MCF 10A (cell line): Measurements from ENCODE around the gene SETX. TPM values are rescaled to one million over a fixed set of nuclear protein-coding genes. Genes with fewer than 3 reads are reported as not detected.
"Not testable (repeated sequence)": the region's sequence is repeated elsewhere in the genome, so short reads cannot be mapped to it uniquely, and the experiment has no call there.

Experiments
- BruUV-seq: library from RNA; stranded (reverse); fragments of 400-500 nt; replicated peaks from 2 replicates; lab custom pipeline; 2021; lab: Mats Ljungman, UMichigan
- CTCF ChIA-PET: fragments of 300-600 bp; sonication (Branson Sonifier 250); formaldehyde crosslinking; extraction: SDS; loops from one replicate; lab custom pipeline; 2021; ENCODE audit warnings: antibody characterized with exemption, inconsistent platforms; lab: Yijun Ruan, JAX
- POLR2A ChIA-PET: fragments of 300-600, 350-650 bp; sonication (Branson Sonifier 250); formaldehyde crosslinking; extraction: SDS; loops from one replicate; lab custom pipeline; 2020; ENCODE audit warnings: antibody characterized with exemption, inconsistent platforms; lab: Yijun Ruan, JAX
- DNase-seq: peaks from one replicate; pipeline ENCODE4 v3.0.0-alpha.2; 2018; ENCODE audit not compliant: unreplicated experiment
- H3K27ac Mint-ChIP-seq: one replicate; pipeline ENCODE4 v1.8.0; 2022; ENCODE audit warnings: mild to moderate bottlenecking, low read depth, mixed read lengths; ENCODE audit not compliant: unreplicated experiment
- H3K27me3 Mint-ChIP-seq: one replicate; pipeline ENCODE4 v1.8.0; 2022; ENCODE audit warnings: mixed read lengths; ENCODE audit not compliant: insufficient read depth, unreplicated experiment
- H3K36me3 Mint-ChIP-seq: one replicate; pipeline ENCODE4 v1.8.0; 2022; ENCODE audit warnings: mild to moderate bottlenecking, moderate library complexity, mixed read lengths; ENCODE audit not compliant: insufficient read depth, unreplicated experiment
- H3K4me1 Mint-ChIP-seq: one replicate; pipeline ENCODE4 v1.8.0; 2022; ENCODE audit warnings: mixed read lengths; ENCODE audit not compliant: insufficient read depth, unreplicated experiment
- H3K4me3 Mint-ChIP-seq: one replicate; pipeline ENCODE4 v1.8.0; 2022; ENCODE audit warnings: mild to moderate bottlenecking, moderate library complexity, mixed read lengths; ENCODE audit not compliant: unreplicated experiment
- H3K9me3 Mint-ChIP-seq: one replicate; pipeline ENCODE4 v1.8.0; 2022; ENCODE audit warnings: mixed read lengths; ENCODE audit not compliant: unreplicated experiment
- intact Hi-C: fragments of 100-400 bp; cut with micrococcal nuclease; formaldehyde crosslinking; loops from 2 replicates; pipeline ENCODE4 v1.14.1; 2022
- total RNA-seq: library from RNA; stranded (reverse); gene quantifications from 2 replicates; pipeline ENCODE4 v1.2.3, GENCODE V29; 2022
- TF ChIP-seq, protein P1 (sequence below): fragments of 200-600 bp; IDR thresholded peaks from one replicate; pipeline ENCODE4 v1.8.0; 2022; ENCODE audit warnings: antibody characterized with exemption, mild to moderate bottlenecking; ENCODE audit not compliant: unreplicated experiment

The SETX gene
- total RNA-seq, 1 experiment from 2014 or later: 41.1 TPM

DNA sequence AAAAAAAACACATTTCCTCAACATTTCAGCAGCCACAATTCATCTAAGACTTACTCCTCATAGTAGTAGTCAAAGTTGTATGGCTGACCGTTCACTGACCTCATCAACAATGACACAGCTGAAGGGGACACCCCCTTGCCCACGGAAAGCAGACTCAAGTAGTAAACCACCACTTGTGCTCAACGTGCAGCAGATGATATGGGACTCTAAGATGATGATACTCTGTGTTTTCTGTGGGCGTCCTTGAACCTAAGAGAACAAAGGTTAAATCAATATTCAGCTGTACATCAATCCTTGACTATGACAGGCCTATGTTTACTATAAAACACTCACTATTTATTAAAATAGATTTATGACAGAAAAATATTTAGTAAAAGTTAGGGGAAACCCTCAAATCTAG lies 71.6 kb downstream of the SETX start:
- TF ChIP-seq, protein P1, sequence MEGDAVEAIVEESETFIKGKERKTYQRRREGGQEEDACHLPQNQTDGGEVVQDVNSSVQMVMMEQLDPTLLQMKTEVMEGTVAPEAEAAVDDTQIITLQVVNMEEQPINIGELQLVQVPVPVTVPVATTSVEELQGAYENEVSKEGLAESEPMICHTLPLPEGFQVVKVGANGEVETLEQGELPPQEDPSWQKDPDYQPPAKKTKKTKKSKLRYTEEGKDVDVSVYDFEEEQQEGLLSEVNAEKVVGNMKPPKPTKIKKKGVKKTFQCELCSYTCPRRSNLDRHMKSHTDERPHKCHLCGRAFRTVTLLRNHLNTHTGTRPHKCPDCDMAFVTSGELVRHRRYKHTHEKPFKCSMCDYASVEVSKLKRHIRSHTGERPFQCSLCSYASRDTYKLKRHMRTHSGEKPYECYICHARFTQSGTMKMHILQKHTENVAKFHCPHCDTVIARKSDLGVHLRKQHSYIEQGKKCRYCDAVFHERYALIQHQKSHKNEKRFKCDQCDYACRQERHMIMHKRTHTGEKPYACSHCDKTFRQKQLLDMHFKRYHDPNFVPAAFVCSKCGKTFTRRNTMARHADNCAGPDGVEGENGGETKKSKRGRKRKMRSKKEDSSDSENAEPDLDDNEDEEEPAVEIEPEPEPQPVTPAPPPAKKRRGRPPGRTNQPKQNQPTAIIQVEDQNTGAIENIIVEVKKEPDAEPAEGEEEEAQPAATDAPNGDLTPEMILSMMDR: no peak
- Mint-ChIP-seq H3K9me3 (no peaks in the 10 kb centered on the region), H3K27me3 (no peaks in the 10 kb centered on the region), H3K36me3 (peaks cover 98% of the 10 kb centered on the region), H3K27ac (no peak overlapping the region), H3K4me3 (no peak overlapping the region), H3K4me1 (no peaks in the 10 kb centered on the region)
- ChIA-PET CTCF (interaction anchor here (0.6 kb wide), 2 partner anchors 34 to 56 kb away, joined by 3 to 7 read pairs; no protein-coding TSS in a partner anchor), POLR2A (interaction anchor here (0.6 kb wide), 1 partner anchor 9 kb away, joined by 3 read pairs; no protein-coding TSS in a partner anchor)
- BruUV-seq: no TSS peak
- no peak for DNase-seq
- intact Hi-C loops: no loop called here

DNA sequence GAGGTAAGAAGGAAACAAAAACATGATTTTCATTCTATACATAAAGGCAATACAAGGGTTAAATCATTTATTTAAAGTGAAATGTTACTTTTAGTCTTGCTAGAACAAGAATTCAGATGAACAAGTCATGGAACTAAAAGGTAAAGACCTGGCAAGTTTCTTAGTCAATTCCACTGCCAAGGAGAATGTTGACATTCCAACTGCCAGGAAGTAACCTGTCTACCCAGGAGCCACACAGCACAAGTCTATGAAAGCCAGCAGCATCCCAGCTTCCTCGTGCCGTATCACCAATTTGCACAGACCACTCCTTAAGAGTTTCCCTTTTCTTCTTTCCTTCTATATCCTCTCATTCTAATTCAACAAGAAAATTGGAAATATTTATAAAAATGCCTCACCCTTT lies 79.9 kb downstream of the SETX start:
- Mint-ChIP-seq H3K9me3 (no peaks in the 10 kb centered on the region), H3K4me1 (no peaks in the 10 kb centered on the region), H3K27ac (no peak overlapping the region), H3K4me3 (no peak overlapping the region), H3K36me3 (peaks cover 96% of the 10 kb centered on the region), H3K27me3 (no peaks in the 10 kb centered on the region)
- POLR2A ChIA-PET: interaction anchor here (0.7 to 0.9 kb wide), 2 partner anchors 10 to 712 kb away, joined by 3 read pairs; no protein-coding TSS in a partner anchor
- TF ChIP-seq, protein P1: no peak
- no peak for DNase-seq
- CTCF ChIA-PET: no interaction called here
- intact Hi-C loops: no loop called here
- no TSS peak for BruUV-seq

DNA sequence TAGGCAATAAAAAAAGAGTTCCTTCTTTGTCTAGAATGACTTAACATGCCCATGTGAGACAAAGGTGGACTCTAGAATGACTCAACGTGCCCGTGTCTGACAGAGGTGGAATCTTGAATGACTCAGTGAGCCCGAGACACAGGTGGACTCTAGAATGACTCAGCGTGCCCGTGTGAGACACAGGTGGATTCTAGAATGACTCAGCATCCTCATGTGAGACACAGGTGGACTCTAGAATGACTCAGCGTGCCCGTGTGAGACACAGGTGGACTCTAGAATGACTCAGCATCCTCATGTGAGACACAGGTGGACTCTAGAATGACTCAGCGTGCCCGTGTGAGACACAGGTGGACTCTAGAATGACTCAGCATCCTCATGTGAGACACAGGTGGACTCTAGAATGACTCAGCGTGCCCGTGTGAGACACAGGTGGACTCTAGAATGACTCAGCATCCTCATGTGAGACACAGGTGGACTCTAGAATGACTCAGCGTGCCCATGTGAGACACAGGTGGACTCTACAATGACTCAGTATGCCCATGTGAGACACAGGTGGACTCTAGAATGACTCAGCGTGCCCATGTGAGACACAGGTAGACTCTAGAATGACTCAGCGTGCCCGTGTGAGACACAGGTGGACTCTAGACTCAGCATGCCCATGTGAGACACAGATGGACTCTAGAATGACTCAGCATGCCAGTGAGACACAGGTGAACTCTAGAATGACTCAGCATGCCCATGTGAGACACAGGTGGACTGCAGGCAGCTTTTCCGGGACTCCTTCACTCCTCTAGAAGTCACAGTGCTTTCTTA lies 84.9 kb downstream of the SETX start:
- H3K27ac Mint-ChIP-seq, intact Hi-C loops: not testable (repeated sequence)

DNA sequence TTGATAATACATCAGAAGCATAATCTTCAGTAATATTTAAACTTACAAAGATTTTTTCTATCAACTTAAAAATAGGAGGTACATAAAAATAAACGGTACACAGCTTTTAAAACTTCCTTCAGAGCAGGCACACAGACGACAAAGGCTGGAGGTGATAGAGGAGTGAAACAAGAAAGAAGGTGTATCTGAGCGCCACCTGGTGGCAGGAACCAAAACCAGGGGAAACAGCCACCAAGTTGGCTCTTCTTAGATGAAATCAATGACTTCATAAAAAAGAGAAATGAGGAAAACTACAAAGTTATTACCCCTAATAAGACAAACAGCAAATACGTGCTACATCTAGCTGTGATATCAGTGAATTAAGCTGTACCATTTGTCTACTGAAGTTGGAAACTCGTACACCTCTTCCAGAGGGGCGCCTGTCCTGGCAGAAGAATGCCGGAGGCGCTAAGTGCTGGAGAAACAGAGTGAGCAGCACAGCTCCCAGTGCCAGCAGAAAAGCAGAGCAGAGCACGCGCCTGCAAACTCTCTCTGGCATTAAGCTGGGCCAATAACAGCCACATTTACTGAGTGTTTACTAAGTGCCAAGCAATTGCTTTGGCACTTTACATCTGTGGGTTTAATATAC lies 85.9 kb downstream of the SETX start:
- BruUV-seq: no TSS peak
- Mint-ChIP-seq H3K27ac (peak overlapping the region; percentile 49), H3K4me3 (no peak overlapping the region), H3K9me3 (no peaks in the 10 kb centered on the region), H3K4me1 (no peaks in the 10 kb centered on the region), H3K27me3 (no peaks in the 10 kb centered on the region), H3K36me3 (peaks cover 100% of the 10 kb centered on the region)
- intact Hi-C loops: no loop called here
- peak; percentile 55 for DNase-seq
- CTCF ChIA-PET: interaction anchor here (0.7 to 3.5 kb wide), 13 partner anchors 9 to 517 kb away, joined by 3 to 37 read pairs (median 3); no protein-coding TSS in a partner anchor
- TF ChIP-seq, protein P1: peak; percentile 47
- POLR2A ChIA-PET: interaction anchor here (0.5 kb wide), 1 partner anchor 896 kb away, joined by 3 read pairs; no protein-coding TSS in a partner anchor

More for the DNA sequence above, 84.9 kb downstream of the SETX start:
- H3K9me3 Mint-ChIP-seq, H3K27me3 Mint-ChIP-seq, H3K4me1 Mint-ChIP-seq, BruUV-seq, H3K4me3 Mint-ChIP-seq: not testable (repeated sequence)
- DNase-seq: peak; percentile 65
- H3K36me3 Mint-ChIP-seq: peaks cover 100% of the 10 kb centered on the region
- CTCF ChIA-PET: interaction anchor here (0.7 to 3.5 kb wide), 6 partner anchors 10 to 510 kb away, joined by 3 to 37 read pairs (median 3); no protein-coding TSS in a partner anchor
- POLR2A ChIA-PET: interaction anchor here (0.5 kb wide), 1 partner anchor 897 kb away, joined by 3 read pairs; no protein-coding TSS in a partner anchor
